ENCODE results near the gene FCER2.
"Not testable (repeated sequence)": the region's sequence is repeated elsewhere in the genome, so short reads cannot be mapped to it uniquely, and the experiment has no call there.

Gene FCER2, protein sequence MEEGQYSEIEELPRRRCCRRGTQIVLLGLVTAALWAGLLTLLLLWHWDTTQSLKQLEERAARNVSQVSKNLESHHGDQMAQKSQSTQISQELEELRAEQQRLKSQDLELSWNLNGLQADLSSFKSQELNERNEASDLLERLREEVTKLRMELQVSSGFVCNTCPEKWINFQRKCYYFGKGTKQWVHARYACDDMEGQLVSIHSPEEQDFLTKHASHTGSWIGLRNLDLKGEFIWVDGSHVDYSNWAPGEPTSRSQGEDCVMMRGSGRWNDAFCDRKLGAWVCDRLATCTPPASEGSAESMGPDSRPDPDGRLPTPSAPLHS

DNA sequence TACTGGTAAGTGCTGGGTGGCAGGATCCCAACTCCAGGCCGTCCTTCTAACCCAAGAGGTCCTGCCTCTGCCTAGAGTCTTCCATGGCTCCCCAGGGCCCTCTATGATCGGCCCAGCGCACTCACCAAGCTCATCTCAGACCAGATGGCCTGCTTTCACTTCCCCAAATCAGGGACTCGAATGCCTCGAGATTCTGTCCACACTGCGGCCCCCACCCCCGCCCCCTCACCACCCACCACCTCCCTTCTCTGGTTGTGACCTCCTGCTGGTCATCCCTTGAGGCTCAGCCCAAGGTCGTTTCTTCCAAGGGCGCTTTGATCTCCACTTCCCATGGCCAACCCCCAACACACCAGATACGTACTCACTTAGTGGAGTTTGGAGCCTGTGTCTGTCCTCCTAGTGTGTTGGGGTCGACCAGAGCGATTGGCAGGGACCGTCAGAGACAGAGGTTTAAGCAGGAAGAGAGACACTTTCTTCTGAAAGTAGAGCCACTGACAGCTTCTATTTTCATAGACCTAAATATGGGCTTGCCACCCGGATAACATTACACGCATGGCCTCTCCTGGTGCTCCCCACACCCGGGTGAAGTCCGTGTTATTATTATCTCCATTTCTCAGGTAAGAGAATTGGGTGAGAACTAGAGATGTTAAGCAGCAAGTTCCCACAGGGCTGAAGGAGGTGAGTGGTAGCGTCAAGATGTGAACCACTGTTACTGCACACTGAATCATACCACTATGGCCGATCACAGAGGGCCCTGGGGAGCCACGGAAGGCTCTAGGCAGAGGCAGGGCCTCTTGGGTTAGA, at the start of gene FCER2:
Gene FCER2, minus strand, starts transcription at position 478 of the 804 bp plus-strand sequence. CDS start 2,371 bp downstream, outside the sequence.
- no peak for DNase-seq

DNA sequence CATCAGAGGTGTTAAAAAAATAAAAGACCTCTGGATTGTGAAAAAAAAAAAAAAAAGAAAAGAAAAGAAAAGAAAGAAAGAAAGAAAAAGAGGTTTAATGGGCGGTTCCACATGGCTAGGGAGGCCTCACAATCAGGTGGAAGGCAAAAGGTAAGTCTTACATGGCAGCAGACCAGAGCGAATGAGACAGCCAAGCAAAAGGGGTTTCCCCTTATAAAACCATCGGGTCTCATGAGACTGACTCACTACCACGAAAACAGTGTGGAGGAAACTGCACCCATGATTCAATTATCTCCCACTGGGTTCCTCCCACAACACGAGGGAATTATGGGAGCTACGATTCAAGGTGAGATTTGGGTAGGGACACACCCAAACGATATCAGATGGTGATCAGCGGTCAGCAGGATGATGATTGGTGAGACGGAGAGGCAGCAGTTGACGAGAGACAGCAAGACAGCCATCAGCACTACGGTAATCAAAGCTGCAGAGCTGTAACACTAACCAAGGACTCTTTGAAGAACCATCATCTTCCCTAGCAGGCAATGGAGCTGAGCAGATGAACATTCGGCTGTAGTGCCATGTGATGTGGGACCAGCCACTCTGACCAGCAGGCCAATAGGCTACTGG, 49.3 kb upstream of the FCER2 start:
- DNase-seq, result no peak

DNA sequence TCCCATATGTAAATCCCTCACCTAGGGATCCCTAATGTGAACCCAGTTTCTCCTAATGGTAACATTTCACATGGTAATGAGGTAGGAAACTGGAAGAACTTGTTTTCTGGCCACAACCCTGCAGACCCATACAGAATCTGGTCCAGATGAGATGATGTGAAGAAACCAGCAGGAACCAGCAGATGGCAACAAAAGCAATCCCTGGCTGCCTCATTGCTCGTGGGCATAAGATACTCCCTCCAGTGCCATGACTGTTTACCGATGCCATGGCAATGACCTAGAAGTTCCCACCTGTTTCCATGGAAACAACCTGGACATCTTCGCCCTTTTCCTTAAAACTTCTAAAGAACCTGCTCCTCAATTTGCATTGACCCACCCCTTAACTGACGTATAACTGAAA, 46.8 kb upstream of the FCER2 start:
- no peak for DNase-seq

DNA sequence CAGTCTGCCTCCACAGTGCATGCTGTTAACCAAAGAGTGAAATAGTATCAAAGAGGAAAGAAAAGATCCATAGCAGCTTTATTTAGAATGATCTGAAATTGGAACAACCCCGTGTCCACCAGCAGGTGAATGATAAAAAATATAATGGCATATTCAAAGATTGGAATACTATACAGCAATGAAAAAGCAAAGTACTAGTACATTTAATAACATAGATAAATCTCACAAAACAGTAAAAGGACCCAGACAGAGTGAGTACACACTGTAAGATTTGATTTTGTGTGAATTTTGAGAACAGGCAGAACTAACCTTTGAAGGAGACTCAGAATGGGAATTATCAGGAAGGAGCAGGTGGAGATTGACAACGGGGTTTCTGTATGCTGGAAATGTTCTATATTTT, 46.2 kb upstream of the FCER2 start:
- DNase-seq, result no peak

DNA sequence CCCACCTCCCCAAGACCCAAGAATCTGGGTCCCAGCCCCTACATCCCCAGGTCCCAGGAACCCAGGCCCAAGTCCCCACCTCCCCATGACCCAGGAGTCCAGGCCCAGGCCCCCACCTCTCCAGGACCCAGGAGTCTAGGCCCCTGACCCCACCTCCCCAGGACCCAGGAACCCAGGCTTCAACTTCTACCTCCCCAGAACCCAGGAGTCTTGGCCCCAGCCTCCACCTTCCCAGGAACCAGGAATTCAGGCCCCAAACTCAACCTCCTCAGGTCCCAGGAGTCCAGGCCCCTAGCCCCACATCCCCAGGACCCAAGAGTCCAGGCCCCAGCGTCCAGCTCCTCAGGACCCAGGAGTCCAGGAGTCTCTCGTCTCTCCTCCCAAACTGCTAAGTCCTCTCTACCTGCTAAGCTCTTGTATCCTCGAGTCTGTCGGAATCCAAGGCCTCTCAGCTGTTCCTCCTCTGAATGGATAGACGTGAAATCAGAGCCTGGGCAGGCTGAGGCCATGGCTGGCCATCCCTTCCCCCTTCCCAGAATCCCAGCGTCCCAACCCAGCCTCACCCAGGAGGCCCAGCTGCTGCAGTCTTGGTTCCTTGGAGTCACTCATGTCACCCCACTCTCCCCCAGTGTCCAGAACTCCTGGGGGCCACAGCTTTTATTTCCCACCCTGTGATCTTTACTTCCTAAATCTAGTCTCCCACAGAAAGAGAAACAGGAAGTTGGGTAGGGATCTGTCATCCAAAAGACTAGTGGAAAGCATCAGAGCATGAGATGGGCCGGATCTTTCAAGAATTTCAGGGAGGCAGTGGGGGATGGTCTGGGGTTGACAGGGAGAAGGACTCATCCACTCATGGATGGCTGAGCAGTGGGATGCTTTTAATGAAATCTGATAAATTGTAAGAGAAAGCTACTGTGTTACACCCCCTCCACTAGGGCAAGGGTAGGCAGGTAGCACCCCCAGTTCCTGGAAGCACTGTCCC, 45.3 kb upstream of the FCER2 start, which contains the start of gene CD209:
Gene CD209, minus strand, starts transcription at position 632 of the 982 bp plus-strand sequence. Its CDS starts 23 bp downstream, at position 609.
- DNase-seq, result no peak

DNA sequence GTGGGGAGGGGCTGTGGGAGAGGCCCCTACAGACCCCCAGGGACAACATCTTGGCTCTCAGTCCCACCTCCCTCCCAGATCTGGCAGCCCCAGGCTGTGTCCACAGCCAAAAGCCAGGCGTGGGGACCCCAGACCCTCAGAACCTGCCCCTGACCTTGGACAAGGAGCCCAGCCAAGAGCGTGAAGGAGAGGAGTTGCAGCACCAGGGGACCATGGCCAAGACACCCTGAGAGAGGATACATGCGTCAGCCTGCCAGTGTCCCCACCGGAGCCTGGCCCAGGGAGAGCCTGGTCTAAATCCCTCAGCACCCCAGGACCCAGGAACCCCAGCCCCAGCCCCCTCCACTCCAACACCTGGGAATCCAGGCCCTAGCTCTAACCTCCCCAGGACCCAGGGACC, 44.4 kb upstream of the FCER2 start:
- not testable (repeated sequence) for DNase-seq

DNA sequence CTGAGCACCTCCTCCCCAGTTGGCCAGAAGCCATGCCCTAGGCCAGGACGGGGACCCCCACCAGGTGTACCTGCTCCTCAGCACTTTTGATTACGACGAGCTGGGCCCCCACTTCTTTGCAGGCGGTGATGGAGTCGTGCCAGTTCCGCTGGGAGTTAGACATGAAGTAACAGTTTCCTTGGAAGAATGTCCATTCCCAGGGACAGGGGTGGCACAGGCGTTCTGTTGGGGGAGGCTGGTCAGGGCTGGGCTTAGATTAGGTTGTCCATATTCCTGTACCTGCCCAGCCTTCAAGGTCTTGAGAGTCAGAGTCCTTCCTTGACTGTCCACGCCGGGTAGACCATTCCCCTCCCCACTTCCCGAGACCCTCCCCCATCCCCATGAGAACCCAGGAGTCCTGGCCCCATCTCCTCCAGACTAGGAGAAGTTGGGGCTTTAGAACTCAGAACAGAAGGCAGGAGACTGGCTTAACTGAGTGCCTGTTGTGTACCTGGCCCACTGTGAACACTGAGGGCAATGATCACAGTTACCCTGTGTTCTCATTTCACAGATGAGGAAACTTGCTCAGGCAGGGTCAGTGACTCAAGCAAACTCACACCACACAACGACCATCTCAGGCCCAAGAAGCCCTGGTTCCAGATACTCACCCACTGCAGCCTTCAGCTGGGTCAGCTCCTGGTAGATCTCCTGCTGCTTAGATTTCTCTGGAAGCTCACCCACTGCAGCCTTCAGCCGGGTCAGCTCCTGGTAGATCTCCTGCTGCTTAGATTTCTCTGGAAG, 43.1 kb upstream of the FCER2 start:
- no peak for DNase-seq

DNA sequence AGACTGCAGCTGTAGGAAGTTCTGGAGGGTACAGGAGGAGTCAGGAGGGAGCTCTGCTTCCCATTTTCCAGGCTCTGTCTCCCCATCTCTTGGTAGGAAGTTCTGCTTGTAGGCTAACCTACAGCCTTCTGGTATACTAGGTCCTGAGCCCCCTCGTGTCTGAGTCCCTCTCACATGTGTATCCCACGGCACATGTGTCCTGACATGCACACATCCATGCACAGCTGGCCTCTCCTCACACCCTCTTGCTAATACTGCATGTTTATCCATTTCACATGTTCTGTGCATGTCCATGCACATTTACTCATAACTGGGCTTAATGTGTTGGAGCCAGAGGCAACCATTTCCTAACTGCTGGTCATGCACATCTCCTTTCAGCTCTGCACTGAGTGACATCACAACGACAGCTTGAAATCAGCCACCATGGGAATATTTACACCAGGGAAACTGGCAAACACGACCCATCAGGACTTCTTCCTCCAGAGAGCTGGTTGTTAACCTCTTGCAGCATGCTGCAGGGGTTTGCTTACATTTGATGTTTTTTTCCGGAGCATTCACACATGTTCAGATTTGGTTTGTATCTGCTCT, 42.4 kb upstream of the FCER2 start:
- no peak for DNase-seq

DNA sequence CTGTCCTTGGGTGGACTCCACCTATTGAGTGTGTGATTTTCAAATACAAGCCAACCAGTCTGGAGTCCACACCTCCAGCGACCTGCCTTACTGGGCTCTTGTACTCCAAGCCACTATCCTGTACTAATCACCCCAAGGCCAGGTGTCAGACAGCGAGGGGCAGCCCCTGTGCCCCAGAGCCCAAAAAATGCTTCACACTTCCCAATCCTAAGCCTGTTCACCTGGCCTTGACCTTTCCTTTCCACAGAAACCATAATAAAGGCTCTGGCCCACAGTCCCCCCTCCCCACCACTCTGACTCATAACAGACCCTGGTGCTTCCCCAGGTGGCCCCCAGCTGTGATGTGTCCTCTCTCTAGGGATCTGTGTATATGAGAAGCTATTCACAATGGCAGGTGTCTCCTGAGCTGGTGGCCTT, 41.5 kb upstream of the FCER2 start:
- no peak for DNase-seq

DNA sequence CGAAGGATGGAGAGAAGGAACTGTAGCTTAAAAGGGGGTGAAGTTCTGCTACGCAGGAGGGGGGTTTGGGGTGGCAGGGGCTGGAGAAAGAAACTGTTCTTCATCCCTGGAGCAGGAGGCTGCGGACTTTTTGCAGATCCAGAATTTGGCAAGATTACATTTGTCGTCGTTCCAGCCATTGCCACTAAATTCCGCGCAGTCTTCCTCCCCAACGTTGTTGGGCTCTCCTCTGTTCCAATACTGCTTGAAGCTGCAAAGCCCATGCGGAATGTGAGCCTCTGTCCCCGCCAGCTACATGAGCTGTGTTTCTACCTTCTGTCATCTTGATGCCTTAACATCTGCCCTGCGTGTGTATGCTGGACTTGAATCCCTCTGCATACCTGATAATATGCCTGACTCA, 41.1 kb upstream of the FCER2 start:
- DNase-seq, result no peak

DNA sequence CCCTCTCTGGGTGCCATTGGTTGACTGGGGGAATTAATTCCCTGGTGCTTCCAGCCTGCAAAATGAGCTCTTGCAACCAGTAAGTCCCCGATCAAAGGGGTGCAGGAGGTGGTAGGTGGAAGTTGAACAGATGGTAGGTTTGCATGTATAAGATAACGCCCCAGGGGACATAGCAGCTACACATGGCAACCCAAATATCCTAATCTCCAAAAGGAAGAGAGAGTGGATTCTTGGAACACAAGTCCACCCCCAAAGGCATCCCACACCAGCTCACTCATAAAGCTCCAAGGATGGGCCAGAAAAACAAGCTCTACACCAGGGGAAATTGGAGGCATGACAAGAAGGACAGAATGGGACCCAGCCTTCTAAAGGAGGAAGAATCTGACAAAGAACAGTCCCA, 40.6 kb upstream of the FCER2 start:
- DNase-seq, result no peak

DNA sequence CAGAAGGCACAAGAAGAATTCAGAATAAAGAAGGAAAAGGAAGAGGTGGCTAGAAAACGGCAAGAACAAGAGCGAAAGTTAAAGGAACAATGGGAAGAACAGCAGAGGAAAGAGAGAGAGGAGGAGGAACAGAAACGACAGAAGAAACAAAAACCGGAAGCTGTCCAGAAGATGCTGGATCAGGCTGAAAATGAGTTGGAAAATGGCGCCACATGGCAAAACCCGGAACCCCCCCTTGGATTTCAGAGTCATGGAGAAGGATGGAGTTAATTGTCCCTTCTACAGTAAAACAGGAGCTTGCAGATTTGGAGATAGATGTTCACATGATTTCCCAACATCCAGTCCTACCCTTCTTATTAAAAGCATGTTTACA, 38.7 kb upstream of the FCER2 start:
- no peak for DNase-seq

DNA sequence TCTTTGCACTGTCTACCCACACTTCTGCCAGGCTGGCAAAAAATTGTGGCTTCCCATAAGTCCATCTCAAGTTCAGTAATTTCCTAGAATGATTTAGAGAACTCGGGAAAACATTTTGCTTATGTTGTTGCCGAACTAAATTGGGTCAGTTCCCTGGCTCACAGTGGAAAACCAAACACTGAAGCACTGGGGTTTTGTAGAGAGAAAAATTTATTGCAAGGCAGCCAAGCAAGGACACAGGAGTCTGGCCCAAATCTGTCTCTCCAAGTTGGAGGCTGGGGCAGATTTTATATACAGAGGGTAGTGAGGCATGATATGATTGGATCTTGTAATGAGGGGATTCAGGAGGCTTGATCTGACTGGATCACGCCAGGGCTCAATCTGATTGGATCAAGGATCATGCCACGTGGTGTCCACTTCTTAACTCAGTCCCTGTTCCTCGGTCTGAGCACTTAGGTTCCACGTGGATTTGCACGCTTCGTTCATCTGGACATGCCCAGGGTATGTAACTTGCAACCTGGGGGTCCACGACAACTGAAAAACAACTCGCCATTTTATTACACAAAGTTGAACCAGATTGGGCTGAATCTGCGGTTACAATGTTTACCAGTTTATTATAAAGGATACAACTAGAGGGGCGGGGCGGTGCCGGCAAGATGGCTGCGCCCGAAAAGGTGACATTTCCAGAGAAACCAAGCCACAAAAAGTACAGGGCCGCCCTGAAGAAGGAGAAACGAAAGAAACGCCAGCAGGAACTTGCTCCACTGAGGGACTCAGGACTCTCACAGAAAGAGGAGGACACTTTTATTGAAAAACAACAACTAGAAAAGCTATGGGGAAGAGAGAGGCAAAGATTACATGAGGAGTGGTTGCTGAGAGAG, 38.1 kb upstream of the FCER2 start:
- DNase-seq, result no peak

DNA sequence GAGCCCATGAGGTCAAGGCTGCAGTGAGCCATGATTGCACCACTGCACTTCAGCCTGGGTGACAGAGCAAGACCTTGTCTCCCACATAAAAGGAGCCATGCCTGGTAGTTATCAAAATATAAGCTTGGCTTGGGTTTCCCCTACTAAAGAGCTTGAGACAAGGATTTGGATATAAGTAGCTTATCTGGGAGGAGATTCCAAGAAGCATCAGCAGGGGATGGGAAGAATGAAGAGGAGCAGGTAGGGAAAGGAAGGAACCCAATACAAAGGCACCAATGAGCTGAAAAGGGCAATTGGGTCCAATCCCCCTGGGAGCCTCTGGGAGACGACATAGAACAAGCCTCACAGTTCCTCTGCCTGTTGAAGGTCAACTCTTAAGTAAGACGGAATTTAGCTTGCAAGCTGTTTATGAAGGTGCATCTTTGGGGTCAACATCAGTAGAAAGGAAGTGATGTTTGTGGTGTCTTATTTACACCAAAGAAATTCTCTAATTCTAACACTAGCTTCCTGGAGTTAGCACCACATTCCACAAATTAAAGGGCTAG, 37.4 kb upstream of the FCER2 start:
- DNase-seq, result no peak

DNA sequence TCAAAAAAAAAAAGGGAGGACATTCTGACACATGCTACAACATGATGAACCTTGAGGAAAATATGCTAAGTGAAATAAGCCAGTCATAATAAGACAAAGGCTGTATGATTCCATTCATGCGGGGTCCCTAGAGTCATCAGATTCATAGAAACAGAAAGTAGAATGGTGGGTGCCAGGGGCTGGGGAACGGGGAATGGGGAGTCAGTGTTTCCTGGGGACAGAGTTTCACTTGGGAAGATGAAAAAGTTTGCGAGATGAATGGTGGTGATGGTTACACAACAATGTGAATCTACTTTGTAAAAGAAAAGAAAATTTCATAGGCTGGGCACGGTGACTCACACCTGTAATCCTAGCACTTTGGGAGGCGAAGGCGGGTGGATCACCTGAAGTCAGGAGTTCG, 36.1 kb upstream of the FCER2 start:
- DNase-seq, result no peak

DNA sequence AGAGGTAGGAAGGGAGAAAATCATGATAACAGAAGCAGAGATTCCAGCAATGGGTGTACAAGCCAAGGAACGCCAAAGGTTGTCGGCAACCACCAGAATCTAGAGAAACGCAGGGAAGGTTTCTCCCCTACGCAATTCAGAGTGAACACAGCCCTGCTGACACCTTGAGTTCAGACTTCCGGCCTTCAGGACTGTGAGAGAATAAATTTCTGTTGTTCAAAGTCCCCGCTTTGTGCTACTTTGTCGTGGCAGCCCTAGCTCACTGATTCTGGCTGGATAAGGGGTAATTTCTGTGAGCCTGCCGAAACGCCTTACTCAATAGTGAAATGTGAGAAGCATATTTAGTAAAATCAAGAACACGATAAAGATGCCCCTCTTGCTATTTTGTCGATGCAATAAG, 35.3 kb upstream of the FCER2 start:
- DNase-seq, result no peak

DNA sequence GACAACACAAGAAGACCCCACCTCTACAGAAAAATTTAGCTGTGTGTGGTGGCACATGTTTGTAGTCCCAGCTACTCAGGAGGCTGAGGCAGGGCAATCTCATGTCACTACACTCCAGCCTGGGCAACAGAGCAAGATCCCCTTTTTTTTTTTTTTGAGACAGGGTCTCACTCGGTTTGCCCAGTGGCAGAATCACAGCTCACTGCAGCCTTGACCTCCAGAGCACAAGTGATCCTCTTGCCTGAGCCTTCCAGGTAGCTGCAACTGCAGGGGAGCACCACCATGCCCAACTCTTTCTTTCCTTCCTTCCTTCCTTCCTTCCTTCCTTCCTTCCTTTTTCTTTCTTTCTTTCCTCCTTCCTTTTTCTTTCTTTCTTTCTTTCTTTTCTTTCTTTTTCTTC, 34.2 kb upstream of the FCER2 start:
- no peak for DNase-seq

DNA sequence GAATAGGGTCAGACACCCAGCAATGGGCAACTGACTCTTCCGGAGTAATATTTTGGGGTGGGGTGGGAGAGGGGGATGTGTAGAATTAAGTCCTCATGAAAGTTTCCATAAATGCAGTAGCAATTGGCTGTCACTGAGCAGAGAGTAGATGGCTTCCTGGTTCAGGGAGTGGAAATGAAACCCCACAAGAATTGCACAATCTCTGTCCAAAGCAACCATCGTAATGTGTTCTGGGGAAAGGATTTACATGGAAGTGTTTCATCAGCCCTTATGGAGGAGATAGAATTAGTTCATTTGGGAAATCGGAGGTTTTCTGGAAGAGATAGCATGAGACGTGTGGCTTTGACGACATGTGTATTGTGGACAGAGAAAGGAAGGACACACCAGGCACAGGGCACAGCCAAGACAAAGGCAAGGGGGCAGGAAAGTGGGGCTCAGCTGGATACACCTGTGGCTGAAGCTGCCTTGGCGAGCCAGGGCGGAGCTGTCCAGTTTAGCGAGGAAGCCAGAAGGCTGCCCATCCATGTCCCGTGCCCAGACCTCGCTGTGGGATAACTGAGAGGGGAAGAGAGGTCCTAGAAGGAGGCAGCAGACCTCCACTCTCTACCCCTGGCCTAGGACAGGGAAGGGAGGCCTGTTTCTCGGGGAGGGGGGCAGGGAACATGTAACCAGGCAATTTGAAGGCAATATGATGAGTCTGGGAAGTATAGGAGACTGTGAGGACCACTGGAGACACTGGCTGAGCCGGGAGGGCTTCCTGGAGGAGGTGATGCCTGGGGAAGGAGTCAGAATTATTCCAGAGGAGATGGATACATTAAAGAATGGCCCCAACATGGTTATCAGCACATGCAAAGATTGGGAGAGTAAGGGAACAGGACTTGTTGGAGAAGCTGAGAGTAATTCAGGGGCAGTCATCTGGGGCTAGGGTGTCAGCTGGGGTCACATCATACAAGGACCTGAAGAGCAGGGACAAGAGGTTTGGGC, 32.6 kb upstream of the FCER2 start:
- DNase-seq, result no peak

DNA sequence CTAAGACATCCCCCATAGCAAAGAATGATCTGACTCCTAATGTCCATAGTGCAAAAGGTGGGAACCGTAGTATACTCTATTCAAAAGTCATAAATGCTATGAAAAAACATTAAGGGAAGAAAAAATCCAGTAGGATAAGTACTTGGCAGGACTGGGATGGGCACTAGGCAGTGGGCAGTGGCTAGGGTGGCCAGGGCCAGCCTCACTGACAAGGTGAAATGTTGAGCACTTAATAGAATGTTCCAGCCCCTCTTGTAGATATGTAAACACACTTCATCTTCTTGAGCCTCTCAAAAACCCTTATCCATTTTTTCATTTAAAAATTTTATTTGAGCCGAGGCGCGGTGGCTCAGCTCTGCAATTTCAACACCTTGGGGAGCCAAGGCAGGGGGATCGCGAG, 31.4 kb upstream of the FCER2 start:
- DNase-seq, result no peak
